PC-9 (cell line): ENCODE results near the gene SLC9A9. TPM values are rescaled to one million over a fixed set of nuclear protein-coding genes. Genes with fewer than 3 reads are reported as not detected.

ENCODE experiments used
- BruUV-seq: library from RNA; stranded (reverse); fragments of 400-500 nt; replicated peaks from 2 replicates; lab custom pipeline; 2021; lab: Mats Ljungman, UMichigan
- CTCF ChIA-PET: fragments of 300-600 bp; sonication (Branson Sonifier 250); formaldehyde crosslinking; loops from one replicate; lab custom pipeline; 2022; ENCODE audit warnings: antibody characterized with exemption; lab: Charles Lee
- POLR2A ChIA-PET: fragments of 300-600 bp; sonication (Branson Sonifier 250); formaldehyde crosslinking; loops from one replicate; lab custom pipeline; 2022; ENCODE audit warnings: antibody characterized with exemption; ENCODE audit not compliant: unreplicated experiment; lab: Charles Lee
- DNase-seq, 2 experiments: peaks; one replicate each; pipeline versions ENCODE4 v3.0.0 to v3.0.0-alpha.2; 2015 to 2022; ENCODE audit warnings: mixed read lengths in 1 of 2
- H2AFZ ChIP-seq: fragments of 200-600 bp; sonication (generic); 2 replicates; pipeline ENCODE4 v1.8.1; 2017; ENCODE audit warnings: antibody characterized with exemption
- H3F3A ChIP-seq: fragments of 200-600 bp; sonication (generic); 2 replicates; pipeline ENCODE4 v1.8.1; 2017; ENCODE audit warnings: antibody characterized with exemption, mild to moderate bottlenecking, low read depth; ENCODE audit not compliant: insufficient read depth
- H3K27ac ChIP-seq: fragments of 200-600 bp; sonication (generic); 2 replicates; pipeline ENCODE4 v1.6.1; 2016; ENCODE audit warnings: mixed run types
- H3K27me3 ChIP-seq: fragments of 200-600 bp; sonication (generic); 2 replicates; pipeline ENCODE4 v1.6.1; 2016; ENCODE audit warnings: low read depth, mixed run types; ENCODE audit not compliant: insufficient read depth
- H3K36me3 ChIP-seq: fragments of 200-600 bp; sonication (generic); 2 replicates; pipeline ENCODE4 v1.6.1; 2016; ENCODE audit warnings: low read depth, mixed run types
- H3K4me1 ChIP-seq: fragments of 200-600 bp; sonication (generic); replicated peaks from 2 replicates; pipeline ENCODE4 v1.6.1; 2016; ENCODE audit warnings: mixed run types; ENCODE audit not compliant: insufficient read depth
- H3K4me2 ChIP-seq: fragments of 200-600 bp; sonication (generic); 2 replicates; pipeline ENCODE4 v1.6.1; 2017; ENCODE audit warnings: mixed run types
- H3K4me3 ChIP-seq: fragments of 200-600 bp; sonication (generic); 2 replicates; pipeline ENCODE4 v1.6.1; 2016; ENCODE audit warnings: mixed run types
- H3K79me2 ChIP-seq: fragments of 200-600 bp; sonication (generic); 2 replicates; pipeline ENCODE4 v1.6.1; 2017; ENCODE audit warnings: low read depth, mixed run types
- H3K9me2 ChIP-seq: fragments of 200-600 bp; sonication (generic); 2 replicates; pipeline ENCODE4 v1.8.1; 2017; ENCODE audit warnings: mild to moderate bottlenecking; ENCODE audit not compliant: insufficient read depth
- H3K9me3 ChIP-seq: fragments of 200-600 bp; sonication (generic); 2 replicates; pipeline ENCODE4 v1.8.1; 2016; ENCODE audit warnings: low read depth; ENCODE audit not compliant: insufficient read depth
- H4K20me1 ChIP-seq: fragments of 200-600 bp; sonication (generic); 2 replicates; pipeline ENCODE4 v1.8.1; 2017; ENCODE audit not compliant: insufficient read depth
- CTCF ChIP-seq: fragments of 200-600 bp; sonication (generic); conservative IDR thresholded peaks from 2 replicates; pipeline ENCODE4 v1.6.1; 2017; ENCODE audit warnings: mixed run types, antibody characterized with exemption, mild to moderate bottlenecking, moderate library complexity
- EZH2 ChIP-seq: fragments of 200-600 bp; sonication (generic); IDR thresholded peaks from 2 replicates; pipeline ENCODE4 v1.8.0; 2017; ENCODE audit warnings: antibody characterized with exemption, low read depth
- intact Hi-C: fragments of 100-400 bp; cut with micrococcal nuclease; formaldehyde crosslinking; loops from one replicate; pipeline ENCODE4 v1.10.0; 2022; ENCODE audit not compliant: unreplicated experiment
- total RNA-seq: library from RNA; stranded (reverse); gene quantifications from 2 replicates; pipeline ENCODE4 v1.2.3, GENCODE V29; 2021

The SLC9A9 gene
- total RNA-seq, 1 experiment from 2014 or later: 1.7 TPM

- intact Hi-C loops: no loop called here
- Histone ChIP-seq H3K79me2 (no peaks in the 10 kb centered on the region), H3K4me1 (no peaks in the 10 kb centered on the region), H4K20me1 (no peaks in the 10 kb centered on the region), H3K27me3 (no peaks in the 10 kb centered on the region), H3K27ac (no peak overlapping the region), H3K36me3 (no peaks in the 10 kb centered on the region), H3K4me2 (no peak overlapping the region), H3K9me3 (no peaks in the 10 kb centered on the region), H3K4me3 (no peak overlapping the region), H3K9me2 (no peaks in the 10 kb centered on the region), H3F3A (no peaks in the 10 kb centered on the region), H2AFZ (no peak overlapping the region)
- BruUV-seq: no TSS peak
- CTCF ChIA-PET: no interaction called here
- TF ChIP-seq EZH2: no peak
- no peak for TF ChIP-seq CTCF
- DNase-seq: no peak
- POLR2A ChIA-PET: no interaction called here
These were observed 496.2 kb downstream of the SLC9A9 start for GRCh38 chr3:143351895-143352608.

GRCh38 chr3:143351354-143351753 lies 496.9 kb downstream of the SLC9A9 start:
- Histone ChIP-seq H4K20me1 (no peaks in the 10 kb centered on the region), H3K4me3 (no peak overlapping the region), H3K36me3 (no peaks in the 10 kb centered on the region), H3K27ac (no peak overlapping the region), H3K9me3 (no peaks in the 10 kb centered on the region), H3K27me3 (no peaks in the 10 kb centered on the region), H3K79me2 (no peaks in the 10 kb centered on the region), H3K9me2 (no peaks in the 10 kb centered on the region), H2AFZ (no peak overlapping the region), H3K4me1 (no peaks in the 10 kb centered on the region), H3K4me2 (no peak overlapping the region), H3F3A (no peaks in the 10 kb centered on the region)
- no TSS peak for BruUV-seq
- no peak for DNase-seq
- CTCF ChIA-PET: no interaction called here
- POLR2A ChIA-PET: no interaction called here
- intact Hi-C loops: no loop called here
- TF ChIP-seq CTCF: no peak
- TF ChIP-seq EZH2: no peak

- Histone ChIP-seq H3K4me3 (no peak overlapping the region), H3K4me2 (no peak overlapping the region), H2AFZ (no peak overlapping the region), H3F3A (no peaks in the 10 kb centered on the region), H3K36me3 (no peaks in the 10 kb centered on the region), H3K9me2 (no peaks in the 10 kb centered on the region), H3K27me3 (no peaks in the 10 kb centered on the region), H3K9me3 (no peaks in the 10 kb centered on the region), H3K27ac (no peak overlapping the region), H3K4me1 (no peaks in the 10 kb centered on the region), H4K20me1 (no peaks in the 10 kb centered on the region), H3K79me2 (no peaks in the 10 kb centered on the region)
- no peak for TF ChIP-seq EZH2
- TF ChIP-seq CTCF: no peak
- no TSS peak for BruUV-seq
- no peak for DNase-seq
- POLR2A ChIA-PET: no interaction called here
- CTCF ChIA-PET: no interaction called here
- intact Hi-C loops: no loop called here
These were observed 498.8 kb downstream of the SLC9A9 start for GRCh38 chr3:143349455-143349854.
